ENCODE measurements around the gene ADORA2B. TPM values are rescaled to one million over a fixed set of nuclear protein-coding genes. Genes with fewer than 3 reads are reported as not detected.
A peak's percentile ranks its signal among the peaks of the same experiment; 100 is the strongest.

The ADORA2B gene
- total and polyA plus RNA-seq, 2 of the 4 experiments (the other 2 are of a cell fraction) = 5.2 to 5.5 TPM

GRCh38 chr17:15947976-15948752 lies 3.2 kb downstream of the ADORA2B start:
- no peaks in the 10 kb centered on the region for H3K27me3 ChIP-seq (ENCODE audit: control insufficient read depth, insufficient read depth, low read length)
- H3K9me3 ChIP-seq (ENCODE audit: control insufficient read depth, insufficient read depth, low read length) = no peaks in the 10 kb centered on the region
- H3K4ac ChIP-seq (ENCODE audit: low read depth, low read length) = peak overlapping the region; percentile 49
- peaks cover 14% of the 10 kb centered on the region; the same call in 1 of the 2 replicates for H3K9me1 ChIP-seq (ENCODE audit: insufficient read depth, low read length)
- in situ Hi-C loops (cut with MboI; ENCODE audit: low sequenced_read_pairs) = no loop called here
- no TSS peak for BruUV-seq (replicated peaks)
- peak overlapping the region; percentile 58; the same call in 1 of the 3 replicates for H2BK15ac ChIP-seq (ENCODE audit: low read depth, low read length)
- no peak overlapping the region for H3K18ac ChIP-seq (ENCODE audit: low read depth, low read length)
- H2BK120ac ChIP-seq (ENCODE audit: low read depth, low read length) = no peak overlapping the region; the same call in 1 of the 2 replicates
- ChIA-PET POLR2A (ENCODE audit: unreplicated experiment) (interaction anchor here (1.2 kb wide), 1 partner anchor 10 kb away, joined by 5 read pairs; no protein-coding TSS in a partner anchor), CTCF (no interaction called here)
- WGBS, 2 experiments (ENCODE audit: extremely low coverage in 2 of 2, insufficient read length in 1 of 2) = 100% methylated on average over 2 of the region's 16 CpGs; no CpG with 5 or more reads in 1 of the 2 experiments
- no peak overlapping the region for H4K8ac ChIP-seq (ENCODE audit: low read depth in 2 of 2, low read length in 2 of 2)
- peak overlapping the region; percentile 56 for H2AK5ac ChIP-seq (ENCODE audit: low read depth, low read length)
- 0 out of 2 replicates have a peak, but pooled peaks cover 2% of the 10 kb centered on the region for H3K36me3 ChIP-seq (ENCODE audit: control insufficient read depth, insufficient read depth, low read length)
- H3K23ac ChIP-seq (ENCODE audit: low read depth, low read length) = no peak overlapping the region
- no peak for DNase-seq
- no peak for ATAC-seq (ENCODE audit: low read depth)
- H4K5ac ChIP-seq (ENCODE audit: low read depth, low read length) = no peak overlapping the region
- H3K79me1 ChIP-seq (ENCODE audit: low read depth in 1 of 2, low read length in 2 of 2) = peaks cover 17 to 45% of the 10 kb centered on the region in 2 experiments
- no peak overlapping the region for H3K9ac ChIP-seq (ENCODE audit: low read depth, low read length)
- H3K14ac ChIP-seq (replicated peaks; ENCODE audit: low read depth, low read length) = 0 out of 2 replicates have a peak overlapping the region, but pooled peaks have one; percentile 4
- no peak overlapping the region for H3K4me2 ChIP-seq (ENCODE audit: low read depth, low read length)
- peaks cover 20% of the 10 kb centered on the region for H3K4me1 ChIP-seq (ENCODE audit: control insufficient read depth, insufficient read depth, low read length)
- dilution Hi-C loops (cut with HindIII; ENCODE audit: low sequenced_read_pairs, unreplicated experiment) = no loop called here
- no peaks in the 10 kb centered on the region for H4K20me1 ChIP-seq (ENCODE audit: insufficient read depth, low read length)
- no peak overlapping the region for H2BK5ac ChIP-seq (ENCODE audit: low read depth, low read length, poor library complexity, severe bottlenecking)
- H2AFZ ChIP-seq (replicated peaks; ENCODE audit: low read length, poor library complexity) = no peak overlapping the region
- intact Hi-C loops (cut with micrococcal nuclease) = no loop called here
- no peak overlapping the region for H2BK20ac ChIP-seq (ENCODE audit: low read depth, low read length)
- H4K91ac ChIP-seq (ENCODE audit: insufficient read depth, low read depth, low read length) = peak overlapping the region; percentile 10; the same call in 1 of the 2 replicates
- peak overlapping the region; percentile 94 for H2AK9ac ChIP-seq (replicated peaks; ENCODE audit: low read depth, low read length, poor library complexity)
- no peak overlapping the region for H3K4me3 ChIP-seq (ENCODE audit: insufficient read depth, low read depth, low read length)
- no peak overlapping the region for H3K56ac ChIP-seq (ENCODE audit: extremely low read depth, insufficient read depth, low read length)
- no peak overlapping the region for H3K27ac ChIP-seq (ENCODE audit: insufficient read depth, low read length)
- no peak for TF ChIP-seq ELK1 (IDR thresholded peaks at IDR 0.05; ENCODE audit: borderline replicate concordance, low read depth, low read length)
- TF ChIP-seq MXI1 (IDR thresholded peaks at IDR 0.05; ENCODE audit: borderline replicate concordance, low read depth, low read length) = no peak
- TF ChIP-seq MAZ (IDR thresholded peaks at IDR 0.05; ENCODE audit: borderline replicate concordance, low read depth, low read length) = no peak
- no peak for TF ChIP-seq CEBPB (IDR thresholded peaks at IDR 0.05; ENCODE audit: low read depth, low read length)
- TF ChIP-seq NFE2L2 (IDR thresholded peaks at IDR 0.05; ENCODE audit: low read depth, low read length) = no peak
- TF ChIP-seq BHLHE40 (IDR thresholded peaks at IDR 0.05; ENCODE audit: low read depth, low read length) = no peak
- TF ChIP-seq SMC3 (IDR thresholded peaks at IDR 0.05; ENCODE audit: low read depth, low read length) = no peak
- no peak for TF ChIP-seq POLR2A (IDR thresholded peaks at IDR 0.05; ENCODE audit: low read depth, low read length)
- TF ChIP-seq MAFK (IDR thresholded peaks at IDR 0.05; ENCODE audit: low read depth, low read length) = no peak
- TF ChIP-seq CHD1 (IDR thresholded peaks at IDR 0.05; ENCODE audit: low read depth, low read length) = no peak
- no peak for TF ChIP-seq RCOR1 (IDR thresholded peaks at IDR 0.05; ENCODE audit: insufficient replicate concordance, low read length)
- no peak for TF ChIP-seq FOS (IDR thresholded peaks at IDR 0.05; ENCODE audit: low read depth, low read length)
- TF ChIP-seq RAD21 (IDR thresholded peaks at IDR 0.05; ENCODE audit: low read length) = no peak
- no peak for TF ChIP-seq RFX5 (IDR thresholded peaks at IDR 0.05; ENCODE audit: low read depth, low read length)
- TF ChIP-seq CTCF (conservative IDR thresholded peaks at IDR 0.05; ENCODE audit: low read depth, low read length) = no peak

Measured in IMR-90 (cell line).